HG03460 (cell line): Measurements from ENCODE around the gene RIMBP2.
"Not testable (repeated sequence)": the region's sequence is repeated elsewhere in the genome, so short reads cannot be mapped to it uniquely, and the experiment has no call there.

Source experiments
- ATAC-seq: cut with Tn5 transposase; IDR thresholded peaks from one replicate; pipeline ENCODE4 v1.9.1; 2021; ENCODE audit not compliant: unreplicated experiment

RIMBP2 gene

DNA sequence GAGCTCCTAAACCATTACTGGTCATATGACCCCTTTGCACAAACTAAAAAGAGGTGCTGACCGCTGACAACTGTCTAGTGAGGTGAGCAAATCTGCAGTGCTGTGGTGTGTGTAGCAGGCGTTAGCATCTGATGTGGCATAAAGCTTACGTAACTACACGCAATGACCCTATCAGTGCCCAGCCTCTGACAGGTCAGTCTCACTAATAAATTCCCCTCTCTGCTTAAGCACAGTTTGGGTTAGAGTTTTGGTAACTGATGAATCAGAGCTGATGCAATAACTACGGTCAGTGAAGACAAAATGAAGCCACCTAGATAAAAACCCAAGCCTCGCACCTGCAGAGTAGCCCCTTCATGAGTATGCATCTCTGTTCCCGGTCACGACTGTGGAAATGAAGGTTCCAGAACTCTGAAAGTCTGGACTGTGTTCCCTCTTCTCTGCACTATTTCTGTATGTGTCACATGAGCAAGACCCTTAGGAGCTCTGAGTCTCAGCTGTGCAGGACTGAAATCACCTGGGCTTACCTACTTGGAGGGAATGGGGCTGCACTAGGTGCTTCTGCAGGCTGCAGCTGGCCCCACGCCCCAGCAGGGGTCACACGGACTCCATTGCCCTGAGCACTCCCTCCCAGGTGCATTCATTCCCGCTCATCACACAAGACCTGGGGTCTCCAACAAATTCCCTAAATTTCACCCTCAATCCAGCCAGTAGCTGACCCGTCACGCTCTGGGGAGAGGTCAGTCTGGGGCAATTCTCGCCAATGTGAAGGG lies 54.4 kb downstream of the RIMBP2 start:
- no peak for ATAC-seq

GRCh38 chr12:130661059-130661458 lies 55.0 kb downstream of the RIMBP2 start:
- no peak for ATAC-seq

DNA sequence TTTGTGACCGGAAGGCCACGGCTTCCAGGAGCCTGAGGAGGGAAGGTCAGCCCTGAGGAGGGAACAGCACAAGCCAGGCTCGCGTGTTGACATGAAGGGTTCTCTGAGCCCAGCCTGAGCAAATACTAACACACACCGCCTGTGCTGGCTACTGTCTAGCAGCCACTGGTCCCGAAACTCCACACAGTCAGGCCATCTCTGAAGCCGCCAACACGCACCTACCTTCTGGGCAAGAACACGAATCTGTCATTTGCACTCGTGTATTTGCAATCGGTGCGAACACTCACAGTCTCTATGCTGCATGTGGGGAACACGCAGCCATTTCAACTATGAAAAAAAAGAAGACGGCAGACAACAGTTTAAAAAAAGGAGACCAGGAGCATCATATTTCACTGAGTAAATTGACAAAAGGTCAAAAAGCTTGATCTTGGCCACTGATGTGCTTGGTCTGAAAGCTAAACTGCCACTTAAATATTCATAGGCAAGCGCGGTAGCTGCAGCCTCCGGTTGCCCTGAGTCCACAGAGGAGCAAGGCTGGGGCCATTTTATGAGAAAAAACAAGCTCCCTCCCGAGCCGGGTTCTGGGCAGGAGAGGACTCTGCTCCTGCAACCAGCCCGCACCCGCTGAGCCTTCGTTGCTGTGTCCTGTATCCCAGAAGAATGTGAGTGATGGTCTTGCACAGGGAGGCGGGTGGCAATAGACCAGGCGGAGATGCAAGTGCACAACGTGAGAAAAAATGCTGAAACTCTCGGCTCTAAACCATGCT lies 57.8 kb downstream of the RIMBP2 start:
- ATAC-seq = no peak

GRCh38 chr12:130656411-130656810 lies 59.7 kb downstream of the RIMBP2 start:
- ATAC-seq = no peak

DNA sequence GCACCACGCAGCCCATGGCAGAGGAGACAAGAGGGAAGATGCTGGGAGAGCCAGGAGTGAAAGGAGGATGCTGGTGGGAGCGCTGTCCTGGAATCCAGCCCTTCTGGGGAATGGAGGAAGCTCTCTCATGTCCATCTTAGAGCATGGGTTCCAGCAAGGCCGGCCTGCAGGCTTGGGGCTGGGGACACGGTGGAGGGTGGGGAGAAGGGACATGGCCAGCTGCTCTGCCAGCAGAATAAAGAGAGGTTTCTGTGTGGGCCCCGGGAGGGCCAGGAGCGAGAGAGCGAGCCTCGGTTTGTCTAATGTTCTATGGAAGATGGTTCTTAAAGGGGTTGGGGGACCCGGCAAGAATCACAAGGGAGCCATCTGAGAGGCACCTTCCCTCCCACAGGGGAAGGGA lies 60.2 kb downstream of the RIMBP2 start:
- no peak for ATAC-seq

- no peak for ATAC-seq
Observed at GRCh38 chr12:130655010-130655409, 61.1 kb downstream of the RIMBP2 start.

- ATAC-seq = no peak
Observed at GRCh38 chr12:130651188-130651959, 64.7 kb downstream of the RIMBP2 start.

GRCh38 chr12:130650131-130650530 lies 66.0 kb downstream of the RIMBP2 start:
- ATAC-seq = no peak

GRCh38 chr12:130649101-130650045 lies 66.7 kb downstream of the RIMBP2 start:
- ATAC-seq = no peak

DNA sequence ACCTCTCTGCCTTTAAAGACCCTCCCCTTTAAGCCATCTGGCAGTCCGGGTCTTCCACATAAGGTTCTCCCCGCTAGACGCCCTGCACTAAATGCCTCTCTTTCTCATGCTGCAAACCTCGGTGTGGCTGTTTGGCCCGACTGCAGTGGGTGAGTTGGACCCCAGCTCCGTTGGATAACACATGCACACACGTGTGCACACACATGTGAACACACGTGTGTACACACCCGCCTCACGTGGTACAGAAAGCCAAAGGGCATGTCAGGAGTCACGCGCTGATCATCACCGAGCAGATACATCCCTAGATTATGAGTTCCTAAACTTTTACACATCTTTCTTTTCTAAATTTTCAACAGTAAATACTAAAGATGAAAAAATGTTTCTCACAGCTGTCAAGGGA lies 68.3 kb downstream of the RIMBP2 start:
- ATAC-seq = no peak

DNA sequence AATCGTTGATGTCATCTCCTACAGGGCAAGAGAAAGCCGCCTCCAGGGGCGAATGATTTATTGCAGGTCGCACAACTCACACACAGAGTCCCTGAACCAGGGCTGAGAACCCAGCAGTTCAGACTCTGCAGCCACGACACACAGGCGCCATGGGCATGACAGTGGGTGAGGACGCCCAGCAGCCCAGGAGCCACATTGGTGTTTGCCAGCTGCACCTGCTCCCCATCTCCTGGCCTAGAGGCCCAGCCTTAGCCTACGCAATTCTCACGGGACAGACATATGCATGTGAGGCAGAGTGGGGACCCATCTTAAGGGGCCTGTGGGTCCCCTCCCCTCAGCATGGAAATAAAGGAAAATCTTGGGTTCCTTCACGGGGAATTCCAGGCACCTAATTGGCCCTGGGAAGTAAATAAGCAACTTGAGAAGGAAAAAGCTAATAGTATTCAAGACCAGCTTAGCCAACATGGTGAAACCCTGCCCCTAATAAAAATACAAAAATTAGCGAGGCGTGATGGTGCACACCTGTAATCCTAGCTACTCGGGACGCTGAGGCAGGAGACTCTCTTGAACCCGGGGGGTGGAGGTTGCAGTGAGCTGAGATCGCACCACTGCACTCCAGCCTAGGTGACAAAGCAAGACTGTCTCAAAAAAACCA lies 69.3 kb downstream of the RIMBP2 start:
- ATAC-seq = no peak

- not testable (repeated sequence) for ATAC-seq
Observed at GRCh38 chr12:130646191-130646590, 69.9 kb downstream of the RIMBP2 start.

DNA sequence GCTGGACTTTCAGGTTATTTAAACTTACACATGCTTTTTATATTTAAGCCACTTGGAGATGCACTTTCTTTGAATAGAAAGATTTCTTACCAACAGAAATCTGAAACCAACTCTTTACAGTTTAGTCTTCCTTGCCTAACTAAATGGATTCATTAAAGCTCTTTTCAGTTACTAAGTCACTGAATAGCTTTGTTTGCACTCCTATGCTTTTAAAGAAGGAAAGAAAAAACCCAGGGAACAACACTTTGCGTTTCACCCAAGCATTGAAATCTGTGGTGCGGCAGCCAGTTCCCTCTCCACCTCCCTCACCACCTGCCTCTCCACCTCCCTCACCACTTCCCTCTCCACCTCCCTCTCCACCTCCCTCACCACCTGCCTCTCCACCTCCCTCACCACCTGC lies 70.3 kb downstream of the RIMBP2 start:
- no peak for ATAC-seq

DNA sequence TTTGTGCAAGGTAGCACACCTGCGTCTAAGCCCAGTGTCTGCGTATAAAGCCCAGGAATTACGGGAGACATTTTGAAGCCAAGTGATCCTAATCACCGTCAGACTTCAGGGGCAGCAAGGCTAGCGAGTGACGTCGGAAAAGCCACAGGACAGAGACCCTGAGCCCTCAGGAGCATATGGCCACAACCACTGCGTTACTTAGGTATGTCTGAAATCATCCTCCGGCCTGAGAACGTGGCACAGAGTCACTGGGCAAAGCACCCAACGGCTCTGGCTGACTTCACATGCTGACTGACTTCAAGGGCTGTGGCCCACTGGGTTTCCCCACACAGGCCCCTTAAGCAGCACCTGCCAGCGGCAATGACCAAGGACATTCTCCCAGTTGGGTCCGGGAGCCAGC lies 71.5 kb downstream of the RIMBP2 start:
- ATAC-seq = no peak

GRCh38 chr12:130644146-130644545 lies 72.0 kb downstream of the RIMBP2 start:
- ATAC-seq = no peak

GRCh38 chr12:130642856-130643255 lies 73.2 kb downstream of the RIMBP2 start:
- ATAC-seq = no peak

GRCh38 chr12:130641533-130642184 lies 74.4 kb downstream of the RIMBP2 start:
- no peak for ATAC-seq

DNA sequence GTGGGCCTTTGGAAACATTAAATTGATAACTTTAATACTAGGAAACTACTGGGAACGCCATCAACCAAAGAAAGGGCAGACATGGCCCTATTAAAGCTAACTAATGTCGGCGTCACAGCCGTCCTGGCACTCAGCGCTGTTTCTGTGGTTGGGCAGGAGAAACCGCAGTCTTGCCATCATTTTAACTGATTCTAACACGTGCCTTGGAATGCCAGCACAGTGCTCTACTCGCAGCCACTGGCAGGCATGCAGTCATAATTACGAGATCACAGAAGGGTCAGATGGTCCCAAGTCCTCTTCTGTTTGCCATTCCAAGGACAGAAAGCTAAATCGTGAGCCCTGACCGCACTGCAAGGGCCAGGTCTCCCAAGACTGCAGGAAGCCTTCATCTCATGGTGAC lies 75.2 kb downstream of the RIMBP2 start:
- no peak for ATAC-seq

GRCh38 chr12:130640496-130640895 lies 75.6 kb downstream of the RIMBP2 start:
- no peak for ATAC-seq
